Umbilical cord (tissue), 2 donors: Measurements from ENCODE around the gene ELFN1. TPM values are rescaled to one million over a fixed set of nuclear protein-coding genes. Genes with fewer than 3 reads are reported as not detected.

Experiments
- DNase-seq: peaks from one replicate; pipeline ENCODE4 v3.0.0-alpha.2; 2015; ENCODE audit warnings: low spot score
- total RNA-seq: library from RNA; depleted of rRNA; stranded (reverse); fragments of >200 nt; gene quantifications from one replicate; pipeline ENCODE4 v1.2.3, GENCODE V29; 2014; ENCODE audit warnings: low replicate concordance; ENCODE audit not compliant: insufficient read depth

The ELFN1 gene
- total RNA-seq, 1 donor from 2014 or later = 0.96 TPM

DNA sequence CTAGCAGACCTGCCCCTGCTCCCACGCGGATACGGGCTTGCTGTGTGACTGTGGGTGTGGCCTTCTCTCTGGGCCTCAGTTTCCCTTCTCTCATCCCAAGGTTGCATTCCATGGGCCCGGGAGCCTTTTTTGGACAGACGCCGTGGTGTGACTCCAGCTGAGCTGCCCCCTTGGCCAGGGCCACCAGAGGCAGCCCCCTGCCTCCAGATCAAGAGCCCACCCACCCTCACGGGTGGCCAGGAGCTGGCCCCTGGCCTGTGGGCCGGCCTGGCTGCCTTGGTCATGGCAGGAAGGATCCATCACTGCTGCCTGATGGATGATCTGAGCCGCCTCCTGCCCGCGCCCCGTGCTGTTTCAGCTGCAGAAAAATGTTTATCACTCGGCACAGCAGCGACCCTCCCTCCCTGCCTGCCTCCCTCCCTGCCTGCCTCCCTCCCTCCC is 27.8 kb upstream of the ELFN1 start:
- no peak for DNase-seq

DNA sequence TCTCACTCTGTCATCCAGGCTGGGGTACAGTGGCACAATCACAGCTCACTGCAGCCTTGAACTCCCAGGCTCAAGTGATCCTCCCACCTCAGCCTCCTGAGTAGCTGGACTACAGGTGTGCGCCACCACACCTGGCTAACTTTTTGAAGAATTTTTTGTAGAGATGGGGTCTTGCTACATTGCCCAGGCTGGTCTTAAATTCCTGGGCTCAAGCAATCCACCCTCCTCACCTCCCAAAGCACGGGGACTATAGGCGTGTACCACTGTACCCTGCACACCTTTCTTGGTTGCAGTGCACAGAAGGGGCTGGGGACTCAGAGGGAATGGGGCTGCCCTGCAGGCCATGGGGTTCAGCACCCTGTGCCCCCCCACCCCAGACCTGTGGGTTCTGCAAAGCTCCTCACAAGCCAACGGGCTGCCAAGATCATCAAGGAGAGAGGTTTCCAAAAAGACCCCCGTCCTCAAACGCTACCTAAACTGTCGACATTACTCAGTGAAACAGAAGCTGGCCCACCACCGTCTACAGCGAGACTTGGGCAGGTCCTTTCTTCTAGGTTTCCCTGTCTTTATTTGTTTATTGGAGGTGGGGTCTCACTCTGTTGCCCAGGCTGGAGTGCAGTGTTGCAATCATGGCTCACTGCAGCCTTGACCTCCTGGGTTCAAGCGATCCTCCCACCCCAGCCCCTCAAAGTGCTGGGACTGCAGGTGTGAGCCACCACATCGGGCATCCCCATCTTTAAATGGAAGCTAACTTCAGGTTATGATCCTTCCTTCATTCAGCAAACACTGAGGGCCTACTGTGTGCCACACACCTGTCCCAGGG is 26.6 kb upstream of the ELFN1 start:
- DNase-seq = no peak

DNA sequence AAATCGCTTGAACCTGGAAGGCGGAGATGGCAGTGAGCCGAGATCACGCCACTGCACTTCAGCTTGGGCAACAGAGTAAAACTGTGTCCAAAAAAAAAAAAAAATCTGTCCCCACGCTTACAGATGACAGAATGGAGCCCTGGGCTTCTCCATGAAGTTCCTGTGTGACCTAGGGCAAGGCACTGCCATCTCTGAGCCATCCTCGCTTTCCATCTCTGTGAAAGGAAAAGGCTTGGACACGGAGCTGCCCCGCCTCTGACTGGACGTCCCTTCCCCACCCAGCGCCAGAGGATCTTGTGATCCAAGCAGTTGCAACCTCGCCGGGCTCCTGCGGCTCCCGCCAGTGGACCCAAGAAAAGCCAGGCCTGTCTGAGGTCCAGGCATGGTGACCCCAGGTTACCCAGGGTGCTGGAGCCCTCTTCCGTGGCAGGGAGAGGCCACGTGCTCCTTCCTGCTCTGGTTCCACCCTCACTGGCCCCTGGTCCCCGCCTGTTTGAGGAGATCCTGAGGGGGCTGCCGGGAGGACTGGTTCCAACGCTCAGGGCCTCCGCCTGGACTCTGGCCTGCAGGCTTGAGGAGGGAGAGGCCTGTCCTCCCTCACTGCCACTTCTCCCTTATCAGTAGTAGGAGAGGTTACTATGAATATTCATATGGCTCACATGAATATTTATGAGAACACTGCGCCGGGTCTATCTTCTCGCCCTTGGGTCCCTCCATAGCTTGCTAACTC is 25.6 kb upstream of the ELFN1 start:
- no peak for DNase-seq

DNA sequence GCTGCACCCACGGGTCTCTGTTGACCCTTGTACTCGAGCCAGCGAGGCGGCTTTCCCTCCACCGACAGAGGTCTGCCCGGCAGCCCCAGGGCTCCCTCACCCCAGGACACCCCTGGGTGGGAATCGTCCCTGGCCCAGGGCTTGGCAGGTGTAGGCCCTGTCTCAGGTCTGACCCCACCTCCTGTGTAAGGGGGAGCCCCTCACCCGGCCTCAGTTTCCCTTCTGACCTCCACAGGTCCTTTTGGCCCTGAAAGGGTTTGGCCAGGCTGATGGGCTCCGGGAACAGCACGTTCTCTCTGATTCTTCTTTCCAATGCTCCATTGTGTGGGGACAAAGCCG is 25.0 kb upstream of the ELFN1 start:
- DNase-seq = no peak

DNA sequence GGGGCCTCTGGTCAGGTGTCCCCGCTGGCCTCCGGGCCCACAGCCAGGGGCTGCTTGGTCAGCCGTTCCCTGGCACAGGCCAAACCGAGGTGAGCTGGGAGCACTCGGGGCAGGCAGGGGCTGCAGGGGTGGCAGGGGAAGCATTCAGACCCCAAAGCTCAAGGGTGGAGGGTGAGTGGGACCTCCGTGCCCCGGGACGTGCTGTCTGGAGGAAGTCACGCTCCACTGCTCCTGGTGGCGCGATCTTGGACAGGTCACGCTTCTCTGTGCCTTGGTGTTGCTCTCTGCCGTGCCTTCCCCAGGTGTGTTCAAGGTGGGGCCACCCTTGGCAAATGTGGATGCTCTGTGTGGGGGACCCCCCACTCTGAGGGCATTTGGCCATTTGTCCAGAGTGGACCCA is 24.6 kb upstream of the ELFN1 start:
- no peak for DNase-seq

DNA sequence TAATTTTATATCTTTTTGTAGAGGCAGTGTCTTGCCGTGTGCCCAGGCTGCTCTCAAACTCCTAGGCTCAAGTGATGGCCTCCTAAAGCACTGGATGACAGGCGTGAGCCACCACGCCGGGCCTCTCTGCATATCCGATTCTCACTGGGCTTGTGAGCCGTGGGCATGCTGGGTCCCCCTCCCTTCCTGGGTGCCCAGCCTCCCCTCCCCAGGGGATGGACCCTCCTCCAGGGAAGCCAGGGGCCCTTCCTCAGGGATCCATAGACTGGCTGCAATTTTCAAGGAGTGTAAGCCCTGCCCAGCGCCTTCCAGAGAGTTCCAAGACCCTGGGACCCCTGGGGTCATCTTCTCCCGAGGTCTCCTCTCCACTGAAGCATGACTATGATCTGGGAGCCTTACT is 23.7 kb upstream of the ELFN1 start:
- DNase-seq = no peak

DNA sequence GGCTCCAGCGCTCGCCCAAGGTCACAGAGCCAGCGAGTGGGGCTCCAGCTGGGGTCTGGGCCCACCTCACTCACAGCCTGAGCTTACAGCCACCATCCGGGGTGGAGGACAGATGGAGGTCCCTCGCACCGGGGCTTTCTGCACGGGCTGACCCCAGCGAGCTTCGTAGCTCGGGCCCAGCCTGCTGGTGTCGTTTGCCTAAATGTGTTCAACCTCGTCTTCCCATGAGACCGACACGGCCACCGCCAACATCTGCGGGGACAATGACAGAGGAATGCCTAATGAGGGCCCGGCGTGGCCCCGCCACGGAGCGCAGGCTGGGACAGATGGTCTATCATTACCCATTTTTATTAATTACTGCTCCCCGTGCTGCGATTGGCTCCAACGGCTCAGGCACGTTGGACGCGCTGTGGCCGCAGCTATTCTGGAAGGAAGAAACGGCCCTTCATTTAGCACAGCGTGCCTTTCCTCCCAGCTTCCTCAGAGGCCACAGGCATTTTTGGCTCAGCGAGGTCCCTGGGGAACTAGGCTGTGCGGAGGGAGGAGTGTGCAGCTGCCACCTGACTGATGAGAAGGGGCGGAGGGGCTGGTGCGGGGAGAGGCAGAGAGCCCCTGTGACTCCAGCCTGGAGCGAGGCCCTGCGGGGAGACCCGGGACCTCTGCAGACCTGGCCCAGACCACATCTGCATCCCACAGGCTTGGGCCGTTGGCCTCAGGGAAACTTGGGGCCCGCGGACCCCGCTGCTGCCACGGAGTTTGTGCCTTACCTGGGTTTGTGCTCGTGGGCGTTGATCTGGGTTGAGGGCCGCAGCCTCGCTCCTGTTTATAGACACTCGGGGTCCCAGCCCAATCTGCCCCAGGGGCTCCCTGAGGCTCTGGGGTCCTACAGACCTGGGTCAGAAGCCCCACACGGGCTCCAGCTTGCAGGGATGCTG is 22.9 kb upstream of the ELFN1 start:
- no peak for DNase-seq

DNA sequence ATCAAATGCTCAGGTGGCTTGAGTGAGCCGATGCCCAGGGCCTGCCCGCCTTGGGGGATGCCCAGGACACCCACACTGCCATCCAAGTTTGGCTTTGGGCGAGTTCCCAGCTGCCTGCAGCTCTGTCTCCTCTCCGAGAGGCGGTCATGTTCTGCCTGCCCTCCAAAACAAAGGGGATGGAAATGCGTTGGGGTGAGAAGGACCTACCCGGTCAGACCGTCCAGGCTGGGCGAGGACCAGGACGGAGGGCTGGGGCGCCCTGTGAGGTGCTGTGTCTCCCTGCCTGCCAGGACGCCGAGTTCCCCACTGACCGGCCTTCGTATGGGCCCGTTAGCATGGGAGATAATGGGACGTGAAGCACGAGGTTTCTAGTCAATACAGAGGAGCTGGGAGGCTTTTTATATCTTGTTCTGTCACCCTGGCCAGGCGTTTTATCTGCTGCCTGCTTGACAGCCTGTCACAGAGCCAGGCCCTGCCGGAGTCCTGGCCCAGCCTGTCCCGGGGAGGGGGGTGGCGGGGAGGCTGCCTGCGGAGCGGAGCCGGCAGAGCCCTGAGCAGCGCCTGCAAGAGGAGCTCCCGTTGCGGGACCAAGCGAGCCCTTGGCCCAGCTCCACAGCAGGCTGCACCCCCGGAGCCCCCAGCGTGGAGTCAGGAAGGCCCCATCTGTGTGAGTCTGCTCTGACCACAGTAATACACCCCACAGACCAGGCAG is 22.0 kb upstream of the ELFN1 start:
- peak; percentile 51 for DNase-seq

DNA sequence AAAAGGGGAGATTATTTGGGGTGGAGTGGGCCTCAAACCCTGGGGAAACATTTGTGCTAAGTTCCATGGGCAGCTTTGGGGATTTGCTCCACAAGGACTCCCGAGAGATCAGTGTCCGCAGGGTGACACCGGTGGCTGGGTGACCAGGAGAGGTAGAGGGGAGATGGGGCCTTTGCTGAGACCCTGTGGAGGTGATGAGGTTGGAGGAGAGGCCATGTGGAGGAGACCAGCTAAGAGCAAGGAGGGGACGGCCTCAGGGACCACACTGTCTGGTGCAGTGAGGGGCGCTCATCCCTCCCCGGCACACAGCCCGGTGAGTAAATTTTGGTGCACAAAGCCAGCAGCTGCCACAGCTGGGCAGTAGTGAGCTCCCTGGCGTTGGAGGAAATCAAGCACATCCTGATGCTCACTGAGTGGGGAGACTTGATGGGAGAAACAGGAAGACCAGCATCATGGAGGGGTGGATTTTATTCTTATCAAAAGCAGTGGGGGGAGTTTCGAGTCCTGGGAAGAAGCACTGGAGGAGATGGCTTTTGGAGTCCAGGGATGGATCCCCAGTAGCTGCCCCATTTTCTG is 20.2 kb upstream of the ELFN1 start:
- no peak for DNase-seq

DNA sequence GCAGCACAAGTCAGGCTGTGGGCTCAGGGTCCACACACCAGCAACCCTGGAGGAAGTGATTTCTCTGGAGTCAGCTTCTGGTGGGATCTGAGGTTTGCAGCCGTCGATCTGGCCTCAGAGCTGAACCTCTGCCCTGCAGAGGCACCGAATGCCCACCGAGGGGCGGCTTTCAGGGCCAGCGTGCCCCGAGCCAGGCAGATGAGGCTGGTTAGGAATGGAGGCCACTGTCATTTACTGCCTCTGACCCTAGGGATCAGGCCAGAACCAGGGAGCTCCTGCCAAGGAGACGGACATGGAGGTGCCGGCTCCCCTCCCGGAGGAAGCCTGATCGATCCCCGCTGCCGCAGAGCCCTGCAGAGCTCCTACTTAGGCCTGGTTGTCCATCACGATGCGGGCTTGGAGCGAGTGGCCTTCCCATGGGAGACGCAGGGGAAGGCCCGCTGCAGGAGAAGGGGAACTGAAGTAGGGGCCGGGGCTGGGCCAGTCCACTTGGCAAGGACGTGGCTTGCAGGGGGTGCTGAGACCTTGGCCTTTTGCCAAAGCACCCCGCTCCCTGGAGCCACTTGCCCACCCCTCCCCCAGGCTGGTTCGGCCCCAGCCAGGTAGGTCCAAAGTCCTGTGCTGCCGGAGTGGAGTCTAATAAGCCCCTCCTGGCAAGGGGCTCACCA is 19.6 kb upstream of the ELFN1 start:
- no peak for DNase-seq

DNA sequence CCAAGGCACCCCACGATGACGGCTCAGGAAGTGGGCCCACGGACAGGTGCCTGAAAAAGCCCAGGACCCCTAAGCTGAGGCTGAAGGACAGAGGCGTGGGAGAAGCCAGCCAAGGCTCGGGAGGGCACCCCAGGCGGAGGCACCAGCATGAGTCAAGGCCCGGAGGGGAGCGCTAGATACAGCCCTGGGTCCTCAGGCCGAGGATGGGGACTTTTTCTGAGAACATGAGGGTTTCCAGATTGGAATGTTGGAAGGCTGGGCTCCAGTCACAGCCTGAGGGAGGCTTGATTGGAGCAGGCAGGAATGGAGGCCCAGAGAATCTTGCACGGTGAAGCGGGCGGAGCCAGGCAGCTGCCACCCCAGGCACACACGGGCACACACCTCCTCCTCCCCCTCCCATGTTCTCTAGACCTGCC is 19.0 kb upstream of the ELFN1 start:
- DNase-seq = peak; percentile 31

DNA sequence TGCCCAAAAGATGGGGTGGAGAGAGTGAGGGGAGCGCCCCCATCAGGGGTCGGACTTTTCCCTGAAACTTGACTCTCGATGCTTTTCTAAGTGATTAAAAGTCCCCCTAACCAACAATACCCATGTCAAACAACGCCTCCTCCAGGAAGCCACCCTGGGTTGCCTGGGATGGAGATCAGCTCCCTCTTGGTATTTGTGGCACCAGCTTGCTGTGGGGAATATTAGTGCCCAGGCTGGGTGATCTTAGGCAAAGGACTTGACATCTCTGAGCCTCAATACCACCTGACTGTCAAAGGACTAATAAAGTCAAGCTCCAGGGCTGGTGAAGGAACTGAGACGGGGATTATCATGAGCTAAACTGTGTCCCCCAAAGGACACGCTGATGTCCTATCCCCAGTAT is 18.2 kb upstream of the ELFN1 start:
- no peak for DNase-seq

DNA sequence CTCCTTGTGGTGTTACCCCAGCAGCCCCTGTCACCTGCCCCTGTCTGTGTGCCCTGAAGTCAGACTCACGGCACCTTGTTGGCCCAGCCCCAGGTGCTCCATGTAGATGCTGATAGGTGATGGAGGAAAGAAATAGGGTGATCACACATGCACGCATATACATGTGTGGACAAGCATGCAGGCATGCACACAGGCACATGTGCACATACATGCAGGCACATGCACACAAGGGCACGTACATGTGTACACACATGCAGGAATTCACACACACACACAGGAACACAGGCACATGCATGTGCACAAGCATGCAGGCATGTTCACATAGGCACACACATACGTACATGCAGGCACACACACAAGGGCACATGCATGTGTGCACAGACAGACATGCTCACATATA is 16.6 kb upstream of the ELFN1 start:
- DNase-seq = no peak

DNA sequence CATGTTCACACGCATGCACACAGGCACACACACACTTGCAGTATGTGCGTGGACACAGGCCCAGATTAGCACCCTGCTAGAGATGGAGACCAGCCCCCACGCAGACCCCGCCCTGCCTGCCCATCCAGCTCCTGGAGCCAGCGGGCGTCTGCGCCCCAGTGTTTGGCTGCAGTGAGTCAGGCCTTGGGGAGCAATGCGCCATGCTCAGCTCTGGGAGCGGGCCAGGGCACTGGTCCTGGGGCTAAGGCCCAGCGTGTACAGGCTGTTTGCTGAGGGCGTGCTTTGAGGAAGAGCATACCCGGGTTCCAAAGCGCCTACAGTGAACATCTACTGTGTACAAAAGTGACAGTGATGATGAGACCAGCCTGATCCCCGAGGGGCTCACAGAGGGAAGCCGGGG is 16.0 kb upstream of the ELFN1 start:
- no peak for DNase-seq

DNA sequence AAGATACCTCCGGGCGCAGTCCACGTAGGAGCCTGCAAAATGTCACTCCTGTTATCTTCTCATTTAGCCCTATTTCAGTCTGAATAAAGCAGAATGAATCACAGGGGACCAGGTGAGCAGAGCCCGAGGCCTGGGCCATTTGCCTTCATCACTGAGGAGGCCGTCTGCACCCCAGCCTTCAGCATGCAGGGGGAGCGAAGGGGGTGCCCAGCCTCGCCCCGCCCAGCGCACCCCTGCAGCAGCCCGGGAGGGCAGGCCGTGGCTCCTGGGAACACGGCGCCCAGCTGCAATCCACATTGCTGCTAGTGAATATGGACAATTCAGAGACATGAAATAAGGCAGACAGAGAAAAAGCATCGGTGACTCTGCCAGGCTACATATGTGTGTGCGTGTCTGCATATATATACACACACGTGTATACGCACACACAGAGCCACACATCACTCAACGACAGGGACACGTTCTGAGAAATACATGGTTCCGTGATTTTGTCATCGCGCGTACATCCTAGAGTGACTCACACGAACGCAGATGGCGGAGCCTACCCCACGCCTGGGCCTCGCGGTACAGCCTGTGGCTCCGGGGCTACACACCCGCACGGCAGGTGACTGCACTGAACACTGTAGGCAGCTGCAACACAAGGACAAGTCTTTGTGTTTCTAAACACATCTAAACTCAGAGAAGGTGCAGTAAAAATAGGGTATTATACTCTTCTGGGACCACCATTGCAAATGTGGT is 15.2 kb upstream of the ELFN1 start:
- peak; percentile 44 for DNase-seq

DNA sequence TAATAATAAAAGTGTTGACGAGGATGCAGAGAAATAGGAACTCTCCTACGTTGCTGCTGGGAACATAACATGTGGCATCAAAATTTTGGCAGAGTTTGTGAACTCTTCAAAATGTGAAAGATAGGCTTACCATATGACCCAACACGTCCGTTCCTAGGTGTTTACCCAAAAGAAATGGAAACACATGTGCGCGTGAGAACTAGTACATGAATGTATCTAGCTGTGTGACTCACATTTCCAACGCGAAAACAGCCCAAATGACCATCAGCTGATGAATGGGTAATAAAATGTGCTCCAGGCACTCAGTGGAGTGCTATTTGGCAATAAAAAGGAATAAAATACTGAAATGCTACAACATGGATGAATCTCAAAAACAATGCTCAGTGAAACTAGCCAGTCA is 10.4 kb upstream of the ELFN1 start:
- DNase-seq = no peak

DNA sequence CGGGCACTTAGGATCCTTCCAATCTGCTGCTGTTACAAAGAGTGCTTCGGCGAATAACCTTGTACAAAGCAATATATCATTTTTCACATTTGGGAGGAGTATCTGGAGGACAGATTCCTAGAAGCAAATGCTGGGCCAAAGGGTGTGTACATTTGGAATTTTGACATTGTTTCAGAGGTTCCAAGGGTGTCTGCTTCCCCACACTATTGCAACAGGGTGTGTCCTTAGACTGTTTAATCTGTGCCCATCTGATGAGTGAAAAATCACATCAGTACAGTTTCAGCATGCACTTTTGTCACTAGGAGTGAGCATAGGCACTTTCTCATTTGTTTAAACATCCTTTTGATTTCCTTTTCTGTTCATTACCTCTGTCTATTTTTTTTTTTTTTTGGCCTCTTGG is 8.6 kb upstream of the ELFN1 start:
- DNase-seq = no peak

DNA sequence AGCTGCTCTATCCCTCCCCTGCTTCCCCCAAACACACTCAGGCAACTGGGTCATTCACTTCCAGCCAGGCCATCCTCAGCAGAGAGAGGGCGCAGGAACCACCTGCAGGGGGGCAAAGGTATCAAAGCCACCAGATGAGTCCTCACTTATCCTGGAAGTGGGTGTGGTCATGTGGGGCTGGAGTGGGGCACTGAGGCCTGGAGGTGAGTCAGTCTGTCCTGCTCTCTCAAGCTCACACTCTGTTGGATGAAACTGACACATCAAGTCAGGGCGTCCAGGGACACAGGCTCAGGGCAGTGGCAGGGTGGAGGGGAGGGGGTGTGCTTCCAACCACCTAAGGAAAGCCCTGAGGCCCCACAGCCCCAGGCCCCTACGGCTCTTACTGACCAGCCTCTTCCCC is 8.0 kb upstream of the ELFN1 start:
- DNase-seq = no peak

DNA sequence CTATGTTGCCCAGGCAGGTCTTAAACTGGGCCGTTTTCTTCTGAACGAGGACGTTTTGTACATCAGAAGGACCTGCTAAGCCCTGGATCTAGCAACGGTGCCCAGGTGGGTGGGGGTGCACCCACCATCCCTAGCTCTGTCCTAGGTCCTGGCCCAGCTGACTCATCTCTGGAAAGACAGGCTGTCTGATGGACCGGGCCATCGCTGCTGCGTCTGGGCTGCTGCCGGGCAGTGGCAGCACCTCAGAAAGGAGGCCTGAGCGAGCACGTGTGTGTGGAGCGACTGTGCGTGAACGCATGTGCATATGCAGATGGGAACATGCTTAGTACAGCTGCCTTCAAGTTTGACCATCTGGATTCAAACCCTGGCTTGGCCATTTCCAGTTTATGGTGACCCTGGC is 7.3 kb upstream of the ELFN1 start:
- no peak for DNase-seq

DNA sequence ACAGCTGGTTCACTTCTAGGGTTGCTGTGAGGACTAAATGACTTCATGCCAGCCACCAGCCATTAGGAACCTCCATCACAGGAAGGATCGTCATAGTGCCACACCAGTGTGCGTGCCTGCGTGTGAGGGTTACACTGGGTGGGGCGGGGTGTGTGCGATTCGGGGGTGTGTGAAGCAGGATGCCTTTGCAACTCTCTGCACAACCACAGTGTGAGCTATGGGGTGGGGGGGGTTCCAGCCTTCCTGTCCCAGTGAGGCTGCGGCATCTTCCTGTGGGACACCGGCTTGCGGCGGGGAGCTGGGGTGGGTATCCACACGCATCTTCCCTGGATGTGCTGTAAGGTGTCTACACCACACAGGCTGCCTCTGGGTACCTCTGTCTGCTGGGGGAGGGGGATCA is 6.9 kb upstream of the ELFN1 start:
- no peak for DNase-seq
